GM19328 (cell line): ENCODE data around the gene EDC4.

Source experiments
- ATAC-seq: cut with Tn5 transposase; IDR thresholded peaks from one replicate; pipeline ENCODE4 v1.9.1; 2021; ENCODE audit warnings: mild to moderate bottlenecking, moderate library complexity; ENCODE audit not compliant: unreplicated experiment

Gene EDC4

DNA sequence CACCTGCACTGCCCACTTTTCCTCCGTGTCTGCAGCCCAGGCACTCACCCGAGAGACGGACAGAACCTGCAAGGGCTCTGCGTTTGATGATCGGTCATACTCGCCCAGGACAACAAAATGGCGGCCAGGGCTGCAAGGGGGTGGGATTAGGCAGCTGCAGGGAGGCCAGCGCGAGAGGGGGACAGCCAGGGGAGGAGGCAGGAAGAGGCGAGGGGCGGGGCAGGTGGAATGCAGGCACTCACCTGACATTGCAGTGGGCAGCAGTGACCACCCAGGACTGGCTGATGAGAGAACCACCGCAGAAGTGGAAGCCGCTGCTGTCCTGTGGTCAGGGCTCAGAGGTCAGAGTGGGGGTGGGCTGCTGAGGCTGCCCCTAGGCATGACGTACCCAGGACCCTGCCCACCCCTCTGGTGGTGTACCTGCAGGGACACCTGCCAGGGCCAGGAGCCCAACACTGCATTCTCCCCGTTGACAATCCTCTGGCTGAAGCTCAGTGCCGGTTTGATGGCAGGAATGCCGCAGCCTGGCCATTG lies 57.9 kb downstream of the EDC4 start:
- ATAC-seq: no peak
